Fibroblast of lung (primary cell): ENCODE data around the gene ASAP2. TPM values are rescaled to one million over a fixed set of nuclear protein-coding genes. Genes with fewer than 3 reads are reported as not detected.

Experiments
- DNase-seq, 2 donors: peaks; one replicate each; pipeline versions ENCODE4 v3.0.0 to v3.0.0-alpha.2; 2010; ENCODE audit warnings: low read depth in 2 of 2
- H2AFZ ChIP-seq: 2 replicates; pipeline ENCODE4 v1.5.1; 2012; ENCODE audit warnings: low read length, control low read depth, inconsistent platforms
- H3K27ac ChIP-seq: 2 replicates; pipeline ENCODE4 v1.5.1; 2011; ENCODE audit warnings: low read length, control low read depth; ENCODE audit not compliant: insufficient read depth
- H3K27me3 ChIP-seq: 2 replicates; pipeline ENCODE4 v1.5.1; 2011; ENCODE audit warnings: mild to moderate bottlenecking, low read length; ENCODE audit not compliant: control insufficient read depth, insufficient read depth
- H3K36me3 ChIP-seq: 2 replicates; pipeline ENCODE4 v1.5.1; 2011; ENCODE audit warnings: low read length; ENCODE audit not compliant: control insufficient read depth, insufficient read depth
- H3K4me1 ChIP-seq: 2 replicates; pipeline ENCODE4 v1.5.1; 2011; ENCODE audit warnings: low read length; ENCODE audit not compliant: control insufficient read depth, insufficient read depth; ENCODE audit errors: extremely low read depth
- H3K4me2 ChIP-seq: 2 replicates; pipeline ENCODE4 v1.5.1; 2011; ENCODE audit warnings: low read length, control low read depth; ENCODE audit not compliant: insufficient read depth; ENCODE audit errors: extremely low read depth
- H3K4me3 ChIP-seq, 4 experiments: fragments of 200-600 bp in 1 of 4; sonication (generic) in 1 of 4; replicated peaks in 1 of 4; 2 replicates each; pipeline ENCODE4 v1.5.1; 2011 to 2016; ENCODE audit warnings: low read length in 4 of 4, low read depth in 3 of 4, mild to moderate bottlenecking in 3 of 4, control low read depth in 2 of 4, inconsistent platforms in 1 of 4, mixed read lengths in 1 of 4; ENCODE audit not compliant: insufficient read depth in 1 of 4; ENCODE audit errors: control extremely low read depth in 1 of 4
- H3K79me2 ChIP-seq: 2 replicates; pipeline ENCODE4 v1.5.1; 2012; ENCODE audit warnings: mild to moderate bottlenecking, low read length, inconsistent platforms; ENCODE audit not compliant: control insufficient read depth, insufficient read depth
- H3K9ac ChIP-seq: 2 replicates; pipeline ENCODE4 v1.5.1; 2011; ENCODE audit warnings: mild to moderate bottlenecking, low read length, control low read depth; ENCODE audit not compliant: insufficient read depth
- H3K9me3 ChIP-seq: 2 replicates; pipeline ENCODE4 v1.5.1; 2012; ENCODE audit warnings: low read depth, low read length; ENCODE audit not compliant: control insufficient read depth, insufficient read depth
- H4K20me1 ChIP-seq: 2 replicates; pipeline ENCODE4 v1.5.1; 2011; ENCODE audit warnings: low read length; ENCODE audit not compliant: control insufficient read depth, insufficient read depth; ENCODE audit errors: extremely low read depth
- CTCF ChIP-seq, 2 donors: IDR thresholded peaks in 1 of 2; conservative IDR thresholded peaks in 1 of 2; 1 replicate in 1 of 2; 2 replicates in 1 of 2; pipeline ENCODE4 v1.5.1; 2011 to 2012; ENCODE audit warnings: low read length in 2 of 2, control low read depth in 1 of 2, inconsistent platforms in 1 of 2, low read depth in 1 of 2, mild to moderate bottlenecking in 1 of 2
- EZH2 ChIP-seq: IDR thresholded peaks from 2 replicates; pipeline ENCODE4 v1.5.1; 2012; ENCODE audit warnings: low read length, control low read depth, mild to moderate bottlenecking; ENCODE audit errors: missing control alignments
- polyA plus RNA-seq, 2 donors: library from polyadenylated mRNA; depleted of rRNA in 1 of 2; stranded (reverse) in 1 of 2; unstranded in 1 of 2; fragments of >200 nt; gene quantifications; 2 replicates each; pipeline ENCODE4 v1.2.1, GENCODE V29; 2011 to 2012; ENCODE audit warnings: missing spikeins in 1 of 2
- total RNA-seq: library from RNA; depleted of rRNA; stranded (reverse); fragments of >200 nt; gene quantifications from 2 replicates; pipeline ENCODE4 v1.2.1, GENCODE V29; 2014

ASAP2 gene
- total and polyA plus RNA-seq, 2 donors (not counting 1 experiment from before 2014, with no cell fraction given): 19.2 to 19.9 TPM

- no peaks in the 10 kb centered on the region for H3K27me3 ChIP-seq
- H3K4me3 ChIP-seq: no peak overlapping the region
- no peaks in the 10 kb centered on the region for H3K9me3 ChIP-seq
- H3K36me3 ChIP-seq: no peaks in the 10 kb centered on the region
- H3K4me2 ChIP-seq: no peak overlapping the region
- H2AFZ ChIP-seq: no peak overlapping the region
- H3K4me1 ChIP-seq: peaks cover 11% of the 10 kb centered on the region
- no peaks in the 10 kb centered on the region for H4K20me1 ChIP-seq
- H3K27ac ChIP-seq: no peak overlapping the region
- H3K79me2 ChIP-seq: peaks cover 68% of the 10 kb centered on the region
- DNase-seq: no peak
- TF ChIP-seq EZH2 (no peak), CTCF (conservative IDR thresholded peaks at IDR 0.05 in 1 of 2, IDR thresholded peaks at IDR 0.05 in 1 of 2; ENCODE audit: low read depth in 1 of 2, low read length in 2 of 2) (no peak)
- H3K9ac ChIP-seq: no peak overlapping the region
Measured at GRCh38 chr2:9210030-9210429, 3.4 kb downstream of the ASAP2 start.

- peak overlapping the region; percentile 49 for H3K27ac ChIP-seq
Measured at GRCh38 chr2:9211496-9211895, 4.9 kb downstream of the ASAP2 start.

GRCh38 chr2:9212010-9212635, 5.5 kb downstream of the ASAP2 start:
- no peaks in the 10 kb centered on the region for H3K27me3 ChIP-seq
- no peak overlapping the region for H3K9ac ChIP-seq
- H3K4me1 ChIP-seq: peaks cover 11% of the 10 kb centered on the region
- H2AFZ ChIP-seq: no peak overlapping the region
- no peaks in the 10 kb centered on the region for H3K9me3 ChIP-seq
- no peaks in the 10 kb centered on the region for H3K36me3 ChIP-seq
- H3K79me2 ChIP-seq: peaks cover 79% of the 10 kb centered on the region
- H4K20me1 ChIP-seq: no peaks in the 10 kb centered on the region
- H3K4me3 ChIP-seq: no peak overlapping the region
- no peak overlapping the region for H3K4me2 ChIP-seq
- DNase-seq: no peak
- peak overlapping the region; percentile 49 for H3K27ac ChIP-seq
- no peak for TF ChIP-seq CTCF (conservative IDR thresholded peaks at IDR 0.05 in 1 of 2, IDR thresholded peaks at IDR 0.05 in 1 of 2; ENCODE audit: low read depth in 1 of 2, low read length in 2 of 2)
- no peak for TF ChIP-seq EZH2

More at GRCh38 chr2:9211496-9211895, 4.9 kb downstream of the ASAP2 start:
- H3K9me3 ChIP-seq: no peaks in the 10 kb centered on the region
- no peak for DNase-seq
- H2AFZ ChIP-seq: no peak overlapping the region
- H3K4me3 ChIP-seq: no peak overlapping the region
- no peaks in the 10 kb centered on the region for H3K36me3 ChIP-seq
- H3K4me1 ChIP-seq: peaks cover 9% of the 10 kb centered on the region
- peaks cover 77% of the 10 kb centered on the region for H3K79me2 ChIP-seq
- no peaks in the 10 kb centered on the region for H4K20me1 ChIP-seq
- H3K4me2 ChIP-seq: no peak overlapping the region
- H3K9ac ChIP-seq: no peak overlapping the region
- H3K27me3 ChIP-seq: no peaks in the 10 kb centered on the region
- TF ChIP-seq CTCF (conservative IDR thresholded peaks at IDR 0.05 in 1 of 2, IDR thresholded peaks at IDR 0.05 in 1 of 2; ENCODE audit: low read depth in 1 of 2, low read length in 2 of 2): no peak
- TF ChIP-seq EZH2: no peak
